Measurements from ENCODE around the gene ARHGEF2.

ARHGEF2 gene

GRCh38 chr1:155911156-155912055 is 66.9 kb downstream of the ARHGEF2 start, which contains the start of gene RIT1:
Gene RIT1 (minus strand): TSS chr1:155911349. CDS start chr1:155910761, 588 bp downstream.
- DNase-seq (ENCODE audit: low read depth), result peak; percentile 70

GRCh38 chr1:155910621-155911121 is 67.7 kb downstream of the ARHGEF2 start:
- DNase-seq (ENCODE audit: low read depth), result no peak

- no peak for DNase-seq (ENCODE audit: low read depth)
These were observed 68.5 kb downstream of the ARHGEF2 start for GRCh38 chr1:155909894-155910293.

- DNase-seq (ENCODE audit: low read depth), result no peak
These were observed 74.1 kb downstream of the ARHGEF2 start for GRCh38 chr1:155904261-155904660.

- no peak for DNase-seq (ENCODE audit: low read depth)
These were observed 78.2 kb downstream of the ARHGEF2 start for GRCh38 chr1:155900161-155900560.

GRCh38 chr1:155899683-155900082 is 78.7 kb downstream of the ARHGEF2 start:
- DNase-seq (ENCODE audit: low read depth), result no peak

- DNase-seq (ENCODE audit: low read depth), result no peak
These were observed 79.5 kb downstream of the ARHGEF2 start for GRCh38 chr1:155898888-155899287.

- no peak for DNase-seq (ENCODE audit: low read depth)
These were observed 80.6 kb downstream of the ARHGEF2 start for GRCh38 chr1:155897746-155898145.

Measured in activated T-cell treated with anti-CD3 and anti-CD28 coated beads for 24 hours (primary cell).